Esophagus muscularis mucosa (tissue), 3 donors: Measurements from ENCODE around the gene JTB.

ENCODE experiments used
- CTCF ChIP-seq, 3 experiments: fragments of 200-600 bp in 2 of 3; fragments of 450-650 bp in 1 of 3; sonication (generic) in 2 of 3; IDR thresholded peaks; one replicate each; pipeline ENCODE4 v1.5.1; 2017 to 2019; ENCODE audit warnings: antibody characterized with exemption in 3 of 3, mild to moderate bottlenecking in 2 of 3, moderate library complexity in 1 of 3
- EP300 ChIP-seq: sonication (generic); formaldehyde crosslinking; IDR thresholded peaks from one replicate; pipeline ENCODE4 v1.6.1; 2017; ENCODE audit warnings: antibody characterized with exemption

DNA sequence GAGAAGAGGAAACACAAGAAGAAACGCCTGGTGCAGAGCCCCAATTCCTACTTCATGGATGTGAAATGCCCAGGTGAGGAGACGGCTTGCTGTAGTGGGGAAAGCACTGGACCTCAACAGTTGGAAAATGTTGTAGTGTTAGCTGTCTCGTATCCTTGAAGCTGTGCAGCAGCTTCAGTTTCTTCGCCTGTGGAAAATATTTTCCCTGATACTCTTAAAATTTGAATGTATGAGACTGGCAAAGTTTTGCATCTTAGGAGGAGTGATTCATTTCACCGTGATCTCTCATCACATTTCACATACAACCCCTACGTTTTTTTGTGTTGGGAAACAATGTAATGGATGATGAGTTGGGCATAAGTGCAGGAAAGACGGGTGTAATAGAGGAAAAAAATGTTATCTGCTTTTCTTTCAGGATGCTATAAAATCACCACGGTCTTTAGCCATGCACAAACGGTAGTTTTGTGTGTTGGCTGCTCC lies 13.7 kb upstream of the JTB start:
- TF ChIP-seq CTCF (IDR thresholded peaks at IDR 0.05) (no peak), EP300 (no peak)
